Activated naive CD4-positive, alpha-beta T cell treated with anti-CD3 and anti-CD28 coated beads for 36 hours (primary cell): Measurements from ENCODE around the gene PGAM1. TPM values are rescaled to one million over a fixed set of nuclear protein-coding genes. Genes with fewer than 3 reads are reported as not detected.

Source experiments
- CTCF ChIA-PET: fragments of 350-600 bp; sonication (Branson Sonifier 250); formaldehyde crosslinking; loops from one replicate; lab custom pipeline; 2021; ENCODE audit warnings: antibody characterized with exemption; lab: Charles Lee
- DNase-seq: peaks from one replicate; pipeline ENCODE4 v3.0.0-alpha.2; 2020
- H3K27ac Mint-ChIP-seq: one replicate; pipeline ENCODE4 v1.8.0; 2021; ENCODE audit warnings: mild to moderate bottlenecking, mixed read lengths
- H3K27me3 Mint-ChIP-seq: one replicate; pipeline ENCODE4 v1.8.0; 2021; ENCODE audit warnings: low read depth, mixed read lengths
- H3K36me3 Mint-ChIP-seq: one replicate; pipeline ENCODE4 v1.8.0; 2021; ENCODE audit warnings: low read depth, mixed read lengths
- H3K4me1 Mint-ChIP-seq: one replicate; pipeline ENCODE4 v1.8.0; 2021; ENCODE audit warnings: low read depth, mixed read lengths
- H3K4me3 Mint-ChIP-seq: one replicate; pipeline ENCODE4 v1.8.0; 2021; ENCODE audit warnings: mild to moderate bottlenecking, moderate library complexity, mixed read lengths
- H3K9me3 Mint-ChIP-seq: one replicate; pipeline ENCODE4 v1.8.0; 2021; ENCODE audit warnings: mixed read lengths
- intact Hi-C: fragments of 100-400 bp; cut with micrococcal nuclease; formaldehyde crosslinking; loops from one replicate; pipeline ENCODE4 v1.15.1; 2023
- total RNA-seq, 2 experiments: library from RNA; stranded (reverse); gene quantifications; one replicate each; pipeline ENCODE4 v1.2.3, GENCODE V29; 2021

The PGAM1 gene
- 1,000 to 10,000 TPM; 1,371 to 1,393 TPM for total RNA-seq

DNA sequence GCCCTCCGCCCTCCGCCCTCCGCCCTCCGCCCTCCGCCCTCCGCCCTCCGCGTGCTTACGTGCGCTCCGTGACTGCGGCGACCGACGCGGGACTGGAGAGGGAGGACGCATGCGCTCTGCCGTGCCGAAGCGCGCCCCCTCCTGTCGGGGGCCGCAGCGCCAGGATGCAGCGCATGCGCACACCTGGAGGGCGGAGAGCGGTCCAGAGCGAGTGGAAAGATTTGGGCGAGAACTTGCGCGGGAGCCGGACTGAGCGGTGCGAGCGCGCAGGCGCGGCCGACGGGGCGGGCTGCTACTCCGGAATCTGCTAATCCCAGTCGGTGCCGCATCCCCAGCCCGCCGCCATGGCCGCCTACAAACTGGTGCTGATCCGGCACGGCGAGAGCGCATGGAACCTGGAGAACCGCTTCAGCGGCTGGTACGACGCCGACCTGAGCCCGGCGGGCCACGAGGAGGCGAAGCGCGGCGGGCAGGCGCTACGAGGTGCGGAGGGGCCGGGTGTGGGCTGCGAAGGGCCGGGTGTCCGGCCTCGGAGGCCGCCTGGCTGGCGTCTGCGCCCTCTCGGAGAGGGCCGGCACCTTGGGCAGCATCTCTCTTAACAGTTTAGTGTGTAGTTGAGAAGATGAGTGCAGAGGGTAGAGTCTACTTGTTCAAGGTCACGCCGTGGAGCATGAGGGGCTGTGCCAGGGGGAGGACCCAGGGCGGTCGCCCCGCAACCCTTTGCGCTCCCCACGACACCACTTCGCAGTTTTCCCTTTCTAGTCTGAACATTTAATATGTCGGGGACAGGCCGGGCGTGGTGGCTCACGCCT is at the start of gene PGAM1:
TSS of gene PGAM1 (plus strand) at position 228 of the 812 bp plus-strand sequence. CDS start at position 345, 117 bp downstream.
- CTCF ChIA-PET = interaction anchor here (1.2 to 7.1 kb wide), 2 partner anchors 11 to 18 kb away, joined by 3 to 90 read pairs; no protein-coding TSS in a partner anchor
- Mint-ChIP-seq H3K27me3 (no peaks in the 10 kb centered on the region), H3K9me3 (no peaks in the 10 kb centered on the region), H3K4me3 (peak within 1 kb of the TSS; percentile 90), H3K27ac (peak within 1 kb of the TSS; percentile 98), H3K36me3 (peaks cover 50% of the 10 kb centered on the region), H3K4me1 (peaks cover 50% of the 10 kb centered on the region)
- intact Hi-C loops = loop anchor here (1.0 to 5.0 kb wide), 4 partner anchors 72 to 839 kb away; partner anchors contain the start of genes ARHGAP19, FRAT2, MMS19 and TM9SF3
- DNase-seq = peak; percentile 95

DNA sequence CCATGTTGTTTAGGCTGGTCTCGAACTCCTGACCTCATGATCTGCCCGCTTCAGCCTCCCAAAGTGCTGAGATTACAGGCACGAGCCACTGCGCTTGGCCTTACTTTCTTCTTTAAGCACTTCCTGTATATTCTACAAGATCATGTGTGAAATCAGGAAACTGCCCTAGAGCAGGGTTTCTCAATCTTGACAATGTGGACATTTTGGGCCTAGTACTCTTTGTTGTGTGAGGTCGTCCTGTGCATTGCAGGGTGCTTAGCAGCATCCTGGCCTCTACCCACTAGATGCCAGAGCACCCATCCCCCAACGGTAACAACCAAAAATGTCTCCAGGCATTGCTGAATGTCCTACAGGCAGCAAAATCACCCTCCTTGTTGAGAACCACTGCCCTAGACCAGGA is 49.6 kb upstream of the PGAM1 start:
- H3K27ac Mint-ChIP-seq = no peak overlapping the region
- H3K36me3 Mint-ChIP-seq = peaks cover 22% of the 10 kb centered on the region
- intact Hi-C loops = no loop called here
- no peaks in the 10 kb centered on the region for H3K4me1 Mint-ChIP-seq
- CTCF ChIA-PET = no interaction called here
- no peaks in the 10 kb centered on the region for H3K9me3 Mint-ChIP-seq
- H3K4me3 Mint-ChIP-seq = no peak overlapping the region
- H3K27me3 Mint-ChIP-seq = no peaks in the 10 kb centered on the region
- no peak for DNase-seq

DNA sequence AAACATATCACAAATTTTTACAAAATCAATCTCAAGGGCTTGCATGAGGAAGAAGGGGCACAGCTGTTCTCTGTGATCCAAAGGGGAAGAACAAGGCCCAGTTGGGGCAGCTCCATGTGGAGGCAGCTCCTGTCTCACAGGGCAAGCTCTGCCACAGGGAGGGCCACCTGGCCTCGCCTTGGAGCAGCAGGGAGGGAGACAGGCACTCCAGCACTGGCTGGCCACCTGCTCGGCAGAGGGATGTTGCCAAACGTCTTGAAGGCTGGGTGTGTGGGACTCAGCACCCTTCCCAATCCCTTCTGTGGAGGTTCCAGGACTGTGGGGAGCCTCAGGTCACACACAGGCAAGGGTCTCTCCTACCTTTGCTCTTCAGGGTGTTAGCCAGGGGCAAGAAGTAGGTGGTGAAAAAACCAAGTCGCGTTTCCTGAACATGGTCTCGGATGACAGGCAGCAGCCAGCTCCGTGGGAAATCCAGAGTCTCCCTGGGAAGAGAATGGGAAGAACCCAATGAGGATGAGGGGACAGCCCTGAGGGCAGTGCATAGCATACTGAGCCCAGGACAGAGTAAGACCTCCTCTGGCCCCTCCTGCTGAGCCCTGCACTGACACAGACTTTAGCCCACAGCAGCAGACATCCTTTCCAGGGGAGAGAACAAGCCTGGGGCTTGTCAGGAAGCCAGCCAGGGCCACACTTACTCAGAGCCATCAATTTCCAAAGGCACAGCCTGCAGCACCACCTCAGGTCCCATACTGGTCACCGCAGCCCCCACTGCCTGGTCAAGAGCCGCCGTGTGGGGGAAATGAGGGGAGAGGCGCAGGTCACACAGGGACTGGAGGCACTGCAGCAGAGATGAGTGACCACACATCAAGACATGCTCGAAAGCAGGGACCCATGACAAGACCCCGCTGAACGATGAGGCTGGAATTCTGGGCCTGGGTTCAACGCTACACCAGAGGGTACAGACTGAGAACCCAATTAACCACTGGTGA is 46.8 kb upstream of the PGAM1 start:
- Mint-ChIP-seq H3K27me3 (no peaks in the 10 kb centered on the region), H3K9me3 (no peaks in the 10 kb centered on the region), H3K4me1 (no peaks in the 10 kb centered on the region), H3K27ac (no peak overlapping the region), H3K36me3 (peaks cover 14% of the 10 kb centered on the region), H3K4me3 (no peak overlapping the region)
- DNase-seq = no peak
- CTCF ChIA-PET = no interaction called here
- intact Hi-C loops = no loop called here

GRCh38 chr10:97380516-97380915 is 45.5 kb upstream of the PGAM1 start:
- Mint-ChIP-seq H3K4me1 (no peaks in the 10 kb centered on the region), H3K27ac (no peak overlapping the region), H3K4me3 (no peak overlapping the region), H3K9me3 (no peaks in the 10 kb centered on the region), H3K36me3 (peaks cover 19% of the 10 kb centered on the region), H3K27me3 (no peaks in the 10 kb centered on the region)
- no peak for DNase-seq
- intact Hi-C loops = no loop called here
- CTCF ChIA-PET = no interaction called here

DNA sequence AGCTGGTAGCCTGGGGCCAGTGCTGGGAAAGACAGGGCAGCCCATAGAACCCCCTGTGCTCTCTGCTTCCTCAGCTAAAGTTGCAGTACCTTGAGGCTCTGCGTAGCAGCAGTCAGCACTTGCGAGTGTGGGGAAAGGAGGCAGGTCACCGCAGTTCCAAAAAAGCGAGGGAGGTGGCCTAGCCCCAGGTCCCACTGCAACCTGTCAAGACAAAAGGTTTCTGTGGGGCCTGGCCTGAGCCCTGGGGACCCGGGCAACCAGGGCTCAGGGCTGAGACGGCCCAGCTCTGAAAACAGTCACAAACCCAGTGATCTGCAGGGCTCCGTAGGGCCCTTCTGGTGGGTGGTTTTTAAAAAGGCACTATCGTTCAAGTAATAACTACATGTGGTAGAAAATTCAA is 44.4 kb upstream of the PGAM1 start:
- intact Hi-C loops = no loop called here
- H3K27ac Mint-ChIP-seq = no peak overlapping the region
- H3K4me3 Mint-ChIP-seq = no peak overlapping the region
- no peaks in the 10 kb centered on the region for H3K9me3 Mint-ChIP-seq
- no peaks in the 10 kb centered on the region for H3K4me1 Mint-ChIP-seq
- DNase-seq = no peak
- no peaks in the 10 kb centered on the region for H3K27me3 Mint-ChIP-seq
- H3K36me3 Mint-ChIP-seq = peaks cover 18% of the 10 kb centered on the region
- CTCF ChIA-PET = no interaction called here

- no peak overlapping the region for H3K4me3 Mint-ChIP-seq
- no peaks in the 10 kb centered on the region for H3K4me1 Mint-ChIP-seq
- peaks cover 18% of the 10 kb centered on the region for H3K36me3 Mint-ChIP-seq
- no peaks in the 10 kb centered on the region for H3K9me3 Mint-ChIP-seq
- H3K27me3 Mint-ChIP-seq = no peaks in the 10 kb centered on the region
- no peak overlapping the region for H3K27ac Mint-ChIP-seq
- CTCF ChIA-PET = interaction anchor here (0.7 kb wide), 1 partner anchor 62 kb away, joined by 3 read pairs; no protein-coding TSS in a partner anchor
- intact Hi-C loops = no loop called here
- no peak for DNase-seq
Measured at GRCh38 chr10:97383159-97383558, 42.8 kb upstream of the PGAM1 start.

DNA sequence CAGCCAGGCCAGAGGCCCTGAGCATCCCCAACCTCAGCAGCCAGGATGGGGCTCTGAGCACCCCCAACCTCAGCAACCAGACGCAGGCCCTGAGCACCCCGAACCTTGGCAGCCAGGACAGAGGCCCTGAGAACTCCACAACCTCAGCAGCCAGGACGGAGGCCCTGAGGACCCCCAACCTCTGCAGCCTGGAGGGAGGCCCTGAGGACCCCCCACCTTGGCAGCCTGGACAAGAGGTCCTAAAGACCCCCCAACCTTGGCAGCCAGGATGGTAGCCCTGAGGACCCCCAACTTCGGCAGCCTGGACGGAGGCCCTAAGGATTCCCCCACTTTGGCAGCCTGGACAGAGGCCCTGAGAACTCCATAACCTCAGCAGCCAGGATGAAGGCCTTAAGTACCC is 41.8 kb upstream of the PGAM1 start:
- no peak for DNase-seq
- CTCF ChIA-PET = no interaction called here
- no peak overlapping the region for H3K4me3 Mint-ChIP-seq
- no peak overlapping the region for H3K27ac Mint-ChIP-seq
- no peaks in the 10 kb centered on the region for H3K9me3 Mint-ChIP-seq
- H3K27me3 Mint-ChIP-seq = no peaks in the 10 kb centered on the region
- H3K36me3 Mint-ChIP-seq = peaks cover 23% of the 10 kb centered on the region
- intact Hi-C loops = no loop called here
- H3K4me1 Mint-ChIP-seq = no peaks in the 10 kb centered on the region

- CTCF ChIA-PET = interaction anchor here (0.7 kb wide), 1 partner anchor 29 kb away, joined by 3 read pairs; no protein-coding TSS in a partner anchor
- intact Hi-C loops = no loop called here
- H3K9me3 Mint-ChIP-seq = no peaks in the 10 kb centered on the region
- H3K36me3 Mint-ChIP-seq = peaks cover 23% of the 10 kb centered on the region
- no peak for DNase-seq
- no peaks in the 10 kb centered on the region for H3K4me1 Mint-ChIP-seq
- no peak overlapping the region for H3K4me3 Mint-ChIP-seq
- no peaks in the 10 kb centered on the region for H3K27me3 Mint-ChIP-seq
- no peak overlapping the region for H3K27ac Mint-ChIP-seq
Measured at GRCh38 chr10:97384641-97385040, 41.4 kb upstream of the PGAM1 start.

GRCh38 chr10:97385565-97385964 is 40.4 kb upstream of the PGAM1 start:
- Mint-ChIP-seq H3K4me3 (no peak overlapping the region), H3K9me3 (no peaks in the 10 kb centered on the region), H3K27ac (no peak overlapping the region), H3K4me1 (no peaks in the 10 kb centered on the region), H3K36me3 (peaks cover 27% of the 10 kb centered on the region), H3K27me3 (no peaks in the 10 kb centered on the region)
- no peak for DNase-seq
- CTCF ChIA-PET = interaction anchor here (0.6 to 0.7 kb wide), 2 partner anchors 30 to 82 kb away, joined by 3 to 4 read pairs; no protein-coding TSS in a partner anchor
- intact Hi-C loops = no loop called here

GRCh38 chr10:97388152-97388551 is 37.8 kb upstream of the PGAM1 start:
- H3K27ac Mint-ChIP-seq = no peak overlapping the region
- no peak overlapping the region for H3K4me3 Mint-ChIP-seq
- no peak for DNase-seq
- intact Hi-C loops = no loop called here
- H3K4me1 Mint-ChIP-seq = no peaks in the 10 kb centered on the region
- H3K36me3 Mint-ChIP-seq = peaks cover 26% of the 10 kb centered on the region
- CTCF ChIA-PET = interaction anchor here (0.8 to 1.2 kb wide), 3 partner anchors 13 to 20 kb away, joined by 3 read pairs; partner anchors contain the start of gene RRP12
- no peaks in the 10 kb centered on the region for H3K27me3 Mint-ChIP-seq
- no peaks in the 10 kb centered on the region for H3K9me3 Mint-ChIP-seq

GRCh38 chr10:97390091-97390490 is 35.9 kb upstream of the PGAM1 start:
- H3K4me1 Mint-ChIP-seq = no peaks in the 10 kb centered on the region
- no peaks in the 10 kb centered on the region for H3K9me3 Mint-ChIP-seq
- H3K36me3 Mint-ChIP-seq = peaks cover 34% of the 10 kb centered on the region
- H3K27ac Mint-ChIP-seq = no peak overlapping the region
- H3K27me3 Mint-ChIP-seq = no peaks in the 10 kb centered on the region
- no peak overlapping the region for H3K4me3 Mint-ChIP-seq
- intact Hi-C loops = no loop called here
- CTCF ChIA-PET = interaction anchor here (0.6 kb wide), 1 partner anchor 111 kb away, joined by 4 read pairs; no protein-coding TSS in a partner anchor
- DNase-seq = no peak

- intact Hi-C loops = no loop called here
- Mint-ChIP-seq H3K4me1 (no peaks in the 10 kb centered on the region), H3K27ac (no peak overlapping the region), H3K36me3 (peaks cover 33% of the 10 kb centered on the region), H3K9me3 (no peaks in the 10 kb centered on the region), H3K27me3 (no peaks in the 10 kb centered on the region), H3K4me3 (no peak overlapping the region)
- no peak for DNase-seq
- CTCF ChIA-PET = interaction anchor here (0.6 kb wide), 1 partner anchor 518 kb away, joined by 4 read pairs; no protein-coding TSS in a partner anchor
Measured at GRCh38 chr10:97393034-97393573, 32.9 kb upstream of the PGAM1 start.
